CMK (cell line): ENCODE measurements around the gene TRIM7.
"Not testable (repeated sequence)": the region's sequence is repeated elsewhere in the genome, so short reads cannot be mapped to it uniquely, and the experiment has no call there.

ENCODE experiments used
- DNase-seq: peaks from one replicate; pipeline ENCODE4 v3.0.0-alpha.2; 2010; ENCODE audit warnings: low read depth

Gene TRIM7

GRCh38 chr5:181151146-181151545 lies 53.9 kb downstream of the TRIM7 start:
- no peak for DNase-seq

GRCh38 chr5:181149806-181150733 lies 54.9 kb downstream of the TRIM7 start:
- DNase-seq = no peak

- DNase-seq = no peak
These were observed 55.6 kb downstream of the TRIM7 start for GRCh38 chr5:181149355-181149754.

GRCh38 chr5:181146927-181147636 lies 57.9 kb downstream of the TRIM7 start, which contains the start of gene OR2V2:
Gene OR2V2, plus strand, starts transcription at chr5:181147586. Its CDS starts 7,357 bp downstream, at chr5:181154943.
- not testable (repeated sequence) for DNase-seq

DNA sequence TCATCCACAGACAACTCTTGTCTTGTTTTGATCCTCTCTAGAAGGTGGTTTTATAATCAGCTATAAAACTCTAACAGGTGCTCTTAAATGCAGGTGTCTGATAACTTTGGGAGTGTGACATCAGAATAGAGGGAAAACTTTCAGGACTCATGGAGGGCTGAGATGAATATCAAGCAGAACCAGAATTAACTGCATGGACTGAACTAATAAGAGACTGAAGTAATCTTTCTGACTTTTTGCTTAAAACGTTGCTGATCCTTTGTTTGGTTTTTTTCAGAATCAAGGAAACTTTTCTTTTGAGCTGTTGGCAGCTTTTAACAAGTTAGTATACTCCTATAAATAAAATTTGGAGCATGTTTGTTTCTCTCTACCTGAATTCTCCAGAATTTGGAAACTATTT lies 59.9 kb downstream of the TRIM7 start:
- DNase-seq = no peak
